Left ventricle myocardium inferior (tissue), 1 donor: Measurements from ENCODE around the gene CRADD. TPM values are rescaled to one million over a fixed set of nuclear protein-coding genes. Genes with fewer than 3 reads are reported as not detected.

Experiments used
- DNase-seq: peaks from one replicate; pipeline ENCODE4 v3.0.0-alpha.2; 2020
- H3K27ac ChIP-seq: fragments of 200-600 bp; replicated peaks from 2 replicates; pipeline ENCODE4 v1.8.0; 2021
- H3K27me3 ChIP-seq: fragments of 200-600 bp; 2 replicates; pipeline ENCODE4 v1.8.0; 2021; ENCODE audit warnings: low read depth
- H3K36me3 ChIP-seq: fragments of 200-600 bp; 2 replicates; pipeline ENCODE4 v1.8.0; 2021
- H3K4me1 ChIP-seq: fragments of 200-600 bp; 2 replicates; pipeline ENCODE4 v1.8.0; 2021
- H3K4me3 ChIP-seq: fragments of 200-600 bp; 2 replicates; pipeline ENCODE4 v1.8.0; 2021; ENCODE audit warnings: mild to moderate bottlenecking, moderate library complexity
- H3K9me3 ChIP-seq: fragments of 200-600 bp; replicated peaks from 2 replicates; pipeline ENCODE4 v1.8.0; 2021
- intact Hi-C: fragments of 100-400 bp; cut with micrococcal nuclease; formaldehyde crosslinking; loops from one replicate; pipeline ENCODE4 v1.11.0; 2022
- total RNA-seq: library from RNA; stranded (reverse); fragmentation: NEBNext Ultra II Directional; extraction: Animal tissue kit (Norgen Biotek cat#: 25700); gene quantifications from one replicate; pipeline ENCODE4 v1.2.1, GENCODE V29; 2021
- TF ChIP-seq, protein P1 (sequence below): fragments of 200-600 bp; IDR thresholded peaks from 2 replicates; pipeline ENCODE4 v1.8.0; 2021; ENCODE audit warnings: antibody characterized with exemption, mild to moderate bottlenecking, borderline replicate concordance
- donor health status: DM: no; HTN: yes; CAD: no; lungs with severe emphysema.

The CRADD gene
- total RNA-seq, 1 donor from 2014 or later: 46.4 TPM

GRCh38 chr12:93762912-93763553, 85.9 kb downstream of the CRADD start:
- TF ChIP-seq, protein P1, sequence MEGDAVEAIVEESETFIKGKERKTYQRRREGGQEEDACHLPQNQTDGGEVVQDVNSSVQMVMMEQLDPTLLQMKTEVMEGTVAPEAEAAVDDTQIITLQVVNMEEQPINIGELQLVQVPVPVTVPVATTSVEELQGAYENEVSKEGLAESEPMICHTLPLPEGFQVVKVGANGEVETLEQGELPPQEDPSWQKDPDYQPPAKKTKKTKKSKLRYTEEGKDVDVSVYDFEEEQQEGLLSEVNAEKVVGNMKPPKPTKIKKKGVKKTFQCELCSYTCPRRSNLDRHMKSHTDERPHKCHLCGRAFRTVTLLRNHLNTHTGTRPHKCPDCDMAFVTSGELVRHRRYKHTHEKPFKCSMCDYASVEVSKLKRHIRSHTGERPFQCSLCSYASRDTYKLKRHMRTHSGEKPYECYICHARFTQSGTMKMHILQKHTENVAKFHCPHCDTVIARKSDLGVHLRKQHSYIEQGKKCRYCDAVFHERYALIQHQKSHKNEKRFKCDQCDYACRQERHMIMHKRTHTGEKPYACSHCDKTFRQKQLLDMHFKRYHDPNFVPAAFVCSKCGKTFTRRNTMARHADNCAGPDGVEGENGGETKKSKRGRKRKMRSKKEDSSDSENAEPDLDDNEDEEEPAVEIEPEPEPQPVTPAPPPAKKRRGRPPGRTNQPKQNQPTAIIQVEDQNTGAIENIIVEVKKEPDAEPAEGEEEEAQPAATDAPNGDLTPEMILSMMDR: no peak
- intact Hi-C loops: loop anchor here (10.0 kb wide), 1 partner anchor 342 kb away; no protein-coding TSS in a partner anchor
- no peaks in the 10 kb centered on the region for H3K27me3 ChIP-seq
- H3K9me3 ChIP-seq: no peaks in the 10 kb centered on the region
- DNase-seq: no peak
- H3K27ac ChIP-seq: peak overlapping the region; percentile 31
- peaks cover 81% of the 10 kb centered on the region for H3K4me1 ChIP-seq
- no peak overlapping the region for H3K4me3 ChIP-seq
- H3K36me3 ChIP-seq: no peaks in the 10 kb centered on the region

GRCh38 chr12:93763746-93764147, 86.6 kb downstream of the CRADD start:
- DNase-seq: no peak
- intact Hi-C loops: loop anchor here (10.0 kb wide), 1 partner anchor 341 kb away; no protein-coding TSS in a partner anchor
- H3K27me3 ChIP-seq: no peaks in the 10 kb centered on the region
- no peak overlapping the region for H3K4me3 ChIP-seq
- no peak overlapping the region for H3K27ac ChIP-seq
- H3K4me1 ChIP-seq: peaks cover 79% of the 10 kb centered on the region
- H3K9me3 ChIP-seq: no peaks in the 10 kb centered on the region
- TF ChIP-seq, protein P1: no peak
- no peaks in the 10 kb centered on the region for H3K36me3 ChIP-seq

GRCh38 chr12:93766371-93766770, 89.2 kb downstream of the CRADD start:
- no peaks in the 10 kb centered on the region for H3K36me3 ChIP-seq
- no peak overlapping the region for H3K4me3 ChIP-seq
- peaks cover 60% of the 10 kb centered on the region for H3K4me1 ChIP-seq
- no peaks in the 10 kb centered on the region for H3K9me3 ChIP-seq
- TF ChIP-seq, protein P1: no peak
- no peaks in the 10 kb centered on the region for H3K27me3 ChIP-seq
- intact Hi-C loops: loop anchor here (10.0 kb wide), 1 partner anchor 338 kb away; no protein-coding TSS in a partner anchor
- H3K27ac ChIP-seq: peak overlapping the region; percentile 77
- DNase-seq: no peak

DNA sequence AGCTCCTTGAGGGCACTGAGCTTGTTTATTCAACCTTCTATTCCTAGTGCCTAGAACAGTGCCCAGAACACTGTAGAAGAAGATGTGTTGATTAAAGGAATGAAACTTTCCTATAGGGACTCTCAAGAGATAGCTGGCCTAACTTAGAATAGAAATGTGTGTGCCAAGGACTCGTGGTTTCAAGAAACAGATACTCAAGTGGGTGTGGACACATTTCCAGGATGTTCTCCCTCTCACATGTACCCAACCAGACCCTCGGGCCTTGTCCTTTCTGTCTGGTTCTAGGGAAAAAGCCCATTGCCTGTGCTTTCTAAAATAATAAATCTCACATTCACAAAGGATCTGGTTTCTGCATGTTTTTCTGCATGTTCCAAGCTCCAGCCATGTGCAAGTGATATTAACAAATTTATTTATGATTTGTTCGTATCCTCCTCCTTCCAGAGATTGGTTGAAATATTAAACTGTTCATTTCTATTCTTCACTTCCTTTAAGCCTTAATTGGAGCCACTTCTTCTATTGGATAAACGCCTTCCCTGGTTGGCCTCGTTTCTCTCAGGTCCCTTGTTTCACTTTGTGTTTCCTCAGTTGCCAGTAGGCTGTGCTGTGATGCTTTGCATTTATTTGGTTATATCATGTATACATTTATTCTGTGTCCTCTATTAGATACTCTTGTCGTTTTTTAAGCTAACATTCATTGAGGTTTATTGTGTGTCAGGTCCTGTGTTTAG, 89.8 kb downstream of the CRADD start:
- TF ChIP-seq, protein P1: peak; percentile 75
- Histone ChIP-seq H3K27me3 (no peaks in the 10 kb centered on the region), H3K4me1 (peaks cover 54% of the 10 kb centered on the region), H3K9me3 (no peaks in the 10 kb centered on the region), H3K27ac (peak overlapping the region; percentile 77), H3K36me3 (no peaks in the 10 kb centered on the region), H3K4me3 (no peak overlapping the region)
- intact Hi-C loops: loop anchor here (10.0 kb wide), 1 partner anchor 338 kb away; no protein-coding TSS in a partner anchor
- DNase-seq: no peak

DNA sequence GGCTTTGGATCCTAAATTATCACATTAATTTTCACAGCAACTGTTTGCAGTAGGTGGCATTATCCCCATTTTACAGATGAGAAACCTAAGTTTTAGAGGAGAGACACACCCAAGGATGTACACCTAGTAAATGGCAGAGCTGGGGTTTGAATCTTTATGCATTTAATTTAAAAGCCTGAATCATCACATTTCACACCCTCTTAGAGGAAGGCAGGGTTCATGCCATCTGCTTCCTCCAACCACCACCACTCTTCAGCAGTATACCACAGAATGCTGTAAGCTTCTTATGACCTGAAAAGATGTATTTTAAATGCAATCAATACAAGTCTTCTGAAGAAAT, 90.3 kb downstream of the CRADD start:
- Histone ChIP-seq H3K4me3 (no peak overlapping the region), H3K27me3 (no peaks in the 10 kb centered on the region), H3K9me3 (no peaks in the 10 kb centered on the region), H3K27ac (peak overlapping the region; percentile 77), H3K4me1 (peaks cover 54% of the 10 kb centered on the region), H3K36me3 (no peaks in the 10 kb centered on the region)
- intact Hi-C loops: loop anchor here (10.0 kb wide), 1 partner anchor 337 kb away; no protein-coding TSS in a partner anchor
- no peak for DNase-seq
- TF ChIP-seq, protein P1: no peak
